ENCODE results near the gene MTCL1.

Gene MTCL1

DNA sequence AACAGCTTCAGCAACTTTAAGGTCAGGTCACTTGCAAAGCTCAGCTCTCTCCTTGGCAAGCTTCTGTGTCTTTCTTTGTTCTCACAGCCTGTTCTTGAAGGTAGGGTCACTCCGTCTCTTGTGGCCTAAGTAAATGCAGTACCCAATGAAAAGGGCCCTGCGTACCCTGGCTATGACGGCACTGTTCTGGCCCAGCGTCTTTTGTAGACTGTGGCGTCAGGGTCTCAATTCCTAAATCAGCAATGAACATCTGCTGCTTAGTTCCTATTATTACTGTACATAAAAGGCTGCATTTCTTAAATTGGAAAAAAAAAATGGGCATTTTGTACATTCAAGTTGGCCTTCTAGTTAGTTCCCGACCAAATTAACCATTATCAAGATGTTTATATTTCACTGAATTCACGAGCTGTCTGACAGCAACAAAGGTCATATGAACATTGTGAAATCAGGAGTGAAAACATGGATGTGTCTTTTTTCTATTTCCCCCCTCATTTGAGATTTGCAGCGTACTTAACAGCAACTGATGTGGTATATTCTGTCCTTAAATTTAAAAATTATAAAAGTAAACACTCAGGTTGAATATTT lies 17.0 kb upstream of the MTCL1 start:
- no peaks in the 10 kb centered on the region for H3K9me3 ChIP-seq (ENCODE audit: control insufficient read depth, low read length)
- H3K4me3 ChIP-seq (ENCODE audit: extremely low read depth, insufficient read depth, low read length, poor library complexity, severe bottlenecking), result no peak overlapping the region
- WGBS, 2 experiments (ENCODE audit: insufficient coverage in 2 of 2), result 84 to 93% methylated on average over 4 of the region's 8 CpGs
- no peaks in the 10 kb centered on the region for H3K36me3 ChIP-seq (ENCODE audit: control insufficient read depth, insufficient read depth, low read length)
- peaks cover 3% of the 10 kb centered on the region for H3K4me1 ChIP-seq (ENCODE audit: control insufficient read depth, insufficient read depth, low read length, poor library complexity, severe bottlenecking)
- no peak overlapping the region for H3K27ac ChIP-seq (ENCODE audit: low read depth, low read length, severe bottlenecking)

DNA sequence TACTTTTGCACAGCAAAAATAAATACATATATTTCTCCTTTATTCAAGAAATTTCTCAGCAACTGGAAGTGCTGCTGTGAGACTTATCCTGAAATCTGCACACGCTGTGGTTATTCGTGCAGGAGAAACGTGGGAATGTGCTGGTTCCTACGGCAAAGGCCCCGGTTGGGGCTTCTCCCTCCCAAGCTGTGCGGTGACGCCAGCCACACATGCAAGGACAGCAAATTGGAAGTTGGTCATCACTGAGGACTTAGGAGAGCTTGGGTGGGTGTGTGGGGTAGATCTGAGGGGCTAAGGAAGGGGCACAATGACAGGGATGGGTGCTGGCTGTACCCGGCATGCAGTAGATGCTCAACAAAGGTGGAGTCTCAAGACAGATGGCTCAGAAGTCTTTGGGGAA lies 16.5 kb upstream of the MTCL1 start:
- H3K36me3 ChIP-seq (ENCODE audit: control insufficient read depth, insufficient read depth, low read length), result no peaks in the 10 kb centered on the region
- 98% methylated on average over 8 of the region's 8 CpGs for WGBS, 2 experiments (ENCODE audit: insufficient coverage in 2 of 2)
- no peak overlapping the region for H3K27ac ChIP-seq (ENCODE audit: low read depth, low read length, severe bottlenecking)
- peaks cover 3% of the 10 kb centered on the region for H3K4me1 ChIP-seq (ENCODE audit: control insufficient read depth, insufficient read depth, low read length, poor library complexity, severe bottlenecking)
- no peak overlapping the region for H3K4me3 ChIP-seq (ENCODE audit: extremely low read depth, insufficient read depth, low read length, poor library complexity, severe bottlenecking)
- no peaks in the 10 kb centered on the region for H3K9me3 ChIP-seq (ENCODE audit: control insufficient read depth, low read length)

DNA sequence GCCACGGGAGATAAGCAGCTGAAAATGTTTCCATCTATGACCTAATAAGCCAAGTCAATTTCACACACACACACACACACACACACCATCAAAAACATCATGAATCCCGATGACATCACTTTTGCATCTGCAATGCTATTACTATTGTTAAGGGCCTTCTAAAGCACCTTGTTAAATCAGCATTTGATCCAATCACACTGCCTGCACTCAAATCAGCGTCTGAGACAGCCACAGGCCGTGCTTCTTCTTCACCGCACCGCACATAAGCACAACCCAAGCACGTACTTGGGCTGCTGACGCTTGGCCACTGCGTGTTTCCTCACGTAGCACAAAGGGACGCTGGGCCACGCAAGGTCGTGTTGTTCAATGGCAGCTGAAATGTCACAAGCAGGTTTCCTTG lies 15.8 kb upstream of the MTCL1 start:
- Histone ChIP-seq H3K4me1 (ENCODE audit: control insufficient read depth, insufficient read depth, low read length, poor library complexity, severe bottlenecking) (peaks cover 3% of the 10 kb centered on the region), H3K36me3 (ENCODE audit: control insufficient read depth, insufficient read depth, low read length) (no peaks in the 10 kb centered on the region), H3K27ac (ENCODE audit: low read depth, low read length, severe bottlenecking) (no peak overlapping the region), H3K9me3 (ENCODE audit: control insufficient read depth, low read length) (no peaks in the 10 kb centered on the region), H3K4me3 (ENCODE audit: extremely low read depth, insufficient read depth, low read length, poor library complexity, severe bottlenecking) (no peak overlapping the region)
- 90 to 92% methylated on average over 13 of the region's 13 CpGs for WGBS, 2 experiments (ENCODE audit: insufficient coverage in 2 of 2)

DNA sequence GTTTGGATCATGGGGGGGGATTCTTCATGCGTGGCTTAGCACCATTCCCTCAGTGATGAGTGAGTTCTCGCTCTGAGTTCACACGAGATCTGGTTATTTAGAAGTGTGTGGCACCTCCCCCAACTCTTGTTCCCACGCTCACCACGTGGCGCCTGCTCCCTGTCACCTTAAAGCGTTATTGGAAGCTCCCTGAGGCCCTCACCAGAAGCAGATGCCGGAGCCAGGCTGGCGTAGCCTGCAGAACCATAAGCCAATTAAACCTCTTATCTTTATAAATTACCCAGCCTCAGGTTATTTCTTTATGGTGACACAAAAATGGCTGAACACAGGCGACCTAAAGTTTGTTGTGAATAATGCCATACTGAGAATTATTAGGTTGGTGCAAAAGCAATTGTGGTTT lies 10.5 kb upstream of the MTCL1 start:
- Histone ChIP-seq H3K4me1 (ENCODE audit: control insufficient read depth, insufficient read depth, low read length, poor library complexity, severe bottlenecking) (no peaks in the 10 kb centered on the region), H3K27ac (ENCODE audit: low read depth, low read length, severe bottlenecking) (no peak overlapping the region), H3K9me3 (ENCODE audit: control insufficient read depth, low read length) (no peaks in the 10 kb centered on the region), H3K36me3 (ENCODE audit: control insufficient read depth, insufficient read depth, low read length) (no peaks in the 10 kb centered on the region), H3K4me3 (ENCODE audit: extremely low read depth, insufficient read depth, low read length, poor library complexity, severe bottlenecking) (no peak overlapping the region)
- 67 to 81% methylated on average over 7 to 8 of the region's 10 CpGs for WGBS, 2 experiments (ENCODE audit: insufficient coverage in 2 of 2)

DNA sequence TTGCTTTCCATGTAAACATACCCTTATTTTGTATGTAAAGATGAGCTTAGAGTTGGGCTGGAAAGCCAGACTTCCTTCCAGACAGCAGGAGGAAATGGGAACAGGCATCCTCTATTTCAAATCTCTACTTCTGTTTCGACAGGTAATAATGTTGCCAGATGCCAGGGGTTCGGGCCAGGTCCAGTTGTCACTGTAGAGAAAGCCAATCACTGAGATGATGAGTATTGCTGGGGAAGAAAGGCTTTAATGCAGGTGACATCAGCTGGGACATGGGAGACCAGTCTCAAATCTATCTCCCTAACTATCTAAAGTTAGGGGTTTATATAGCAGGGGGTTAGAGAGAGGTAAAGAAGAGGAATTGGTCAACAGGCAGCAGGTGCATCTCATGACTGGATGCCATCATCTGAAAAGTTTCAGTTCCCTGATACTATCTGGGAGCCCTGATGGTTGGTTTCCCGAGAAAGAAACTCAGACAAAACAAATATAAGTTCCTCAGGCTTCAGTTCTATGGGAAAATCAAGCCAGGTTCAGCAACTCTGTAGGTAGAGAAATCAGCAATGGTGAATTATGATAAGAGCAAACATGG lies 9.3 kb upstream of the MTCL1 start:
- no peaks in the 10 kb centered on the region for H3K4me1 ChIP-seq (ENCODE audit: control insufficient read depth, insufficient read depth, low read length, poor library complexity, severe bottlenecking)
- H3K27ac ChIP-seq (ENCODE audit: low read depth, low read length, severe bottlenecking), result no peak overlapping the region
- H3K9me3 ChIP-seq (ENCODE audit: control insufficient read depth, low read length), result no peaks in the 10 kb centered on the region
- 90% methylated on average over 2 of the region's 3 CpGs; no CpG with 5 or more reads in 1 of the 2 experiments for WGBS, 2 experiments (ENCODE audit: insufficient coverage in 2 of 2)
- no peaks in the 10 kb centered on the region for H3K36me3 ChIP-seq (ENCODE audit: control insufficient read depth, insufficient read depth, low read length)
- no peak overlapping the region for H3K4me3 ChIP-seq (ENCODE audit: extremely low read depth, insufficient read depth, low read length, poor library complexity, severe bottlenecking)

DNA sequence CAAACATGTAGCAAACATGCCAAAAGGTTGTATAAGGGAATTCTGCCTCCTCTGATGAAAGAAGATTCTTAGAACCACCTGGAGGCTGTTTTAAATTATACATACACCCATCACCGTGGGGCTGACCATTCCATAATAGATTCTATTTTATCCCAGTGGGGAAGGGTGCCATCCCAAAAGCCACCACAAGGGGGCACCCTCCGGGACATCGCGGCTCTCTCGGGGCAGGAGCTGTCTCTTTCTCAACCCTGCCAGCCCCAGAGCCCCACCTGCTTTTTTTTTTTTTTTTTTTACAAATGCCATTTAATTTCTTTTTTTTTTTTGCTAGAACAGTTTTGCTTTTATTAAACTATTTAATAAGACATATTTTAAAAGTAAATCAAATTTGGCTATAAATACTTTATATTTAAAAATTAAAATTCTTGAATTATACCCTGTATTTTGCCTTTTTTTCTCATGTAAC lies 8.6 kb upstream of the MTCL1 start:
- H3K36me3 ChIP-seq (ENCODE audit: control insufficient read depth, insufficient read depth, low read length), result no peaks in the 10 kb centered on the region
- WGBS, 2 experiments (ENCODE audit: insufficient coverage in 2 of 2), result no CpG with 5 or more reads among the region's 5 CpGs
- no peaks in the 10 kb centered on the region for H3K4me1 ChIP-seq (ENCODE audit: control insufficient read depth, insufficient read depth, low read length, poor library complexity, severe bottlenecking)
- H3K9me3 ChIP-seq (ENCODE audit: control insufficient read depth, low read length), result no peaks in the 10 kb centered on the region
- no peak overlapping the region for H3K27ac ChIP-seq (ENCODE audit: low read depth, low read length, severe bottlenecking)
- no peak overlapping the region for H3K4me3 ChIP-seq (ENCODE audit: extremely low read depth, insufficient read depth, low read length, poor library complexity, severe bottlenecking)

DNA sequence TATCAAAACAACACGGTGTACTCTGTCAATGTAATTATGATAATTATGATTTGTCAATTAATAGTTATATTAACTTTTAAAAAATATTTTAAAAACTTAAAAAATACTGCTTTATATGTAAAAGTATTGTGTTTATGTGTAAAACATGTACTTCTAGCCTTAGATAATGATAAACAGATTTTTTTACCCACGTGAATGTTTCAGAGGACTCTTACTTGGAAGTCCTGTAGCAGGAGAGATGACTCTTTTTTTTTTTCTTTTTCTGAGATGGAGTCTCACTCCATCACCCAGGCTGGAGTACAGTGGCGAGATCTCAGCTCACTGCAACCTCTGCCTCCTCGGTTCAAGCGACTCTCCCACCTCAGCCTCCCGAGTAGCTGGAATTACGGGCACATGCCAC lies 6.2 kb upstream of the MTCL1 start:
- 100% methylated on average over 1 of the region's 7 CpGs; no CpG with 5 or more reads in 1 of the 2 experiments for WGBS, 2 experiments (ENCODE audit: insufficient coverage in 2 of 2)
- no peak overlapping the region for H3K4me3 ChIP-seq (ENCODE audit: extremely low read depth, insufficient read depth, low read length, poor library complexity, severe bottlenecking)
- peaks cover 11% of the 10 kb centered on the region for H3K4me1 ChIP-seq (ENCODE audit: control insufficient read depth, insufficient read depth, low read length, poor library complexity, severe bottlenecking)
- H3K36me3 ChIP-seq (ENCODE audit: control insufficient read depth, insufficient read depth, low read length), result no peaks in the 10 kb centered on the region
- H3K9me3 ChIP-seq (ENCODE audit: control insufficient read depth, low read length), result no peaks in the 10 kb centered on the region
- H3K27ac ChIP-seq (ENCODE audit: low read depth, low read length, severe bottlenecking), result no peak overlapping the region

DNA sequence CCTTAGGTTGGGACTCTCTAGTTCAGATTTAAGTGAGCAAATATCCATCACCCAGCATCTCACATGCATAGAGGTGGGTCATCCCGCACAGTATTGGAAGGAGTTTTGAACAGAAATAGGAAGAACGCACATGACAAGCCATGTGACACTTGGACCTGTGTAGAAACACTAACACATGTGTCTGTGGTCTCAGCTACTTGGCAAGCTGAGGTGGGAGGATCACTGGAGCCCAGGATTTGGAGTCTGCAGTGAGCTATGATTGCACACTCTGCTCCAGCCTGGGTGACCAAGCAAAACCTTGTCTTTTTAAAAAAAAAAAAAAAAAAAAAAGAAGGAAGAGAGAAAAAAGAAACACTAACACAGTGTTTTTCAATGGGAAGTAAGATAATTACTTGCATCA lies 5.4 kb upstream of the MTCL1 start:
- Histone ChIP-seq H3K9me3 (ENCODE audit: control insufficient read depth, low read length) (no peaks in the 10 kb centered on the region), H3K4me1 (ENCODE audit: control insufficient read depth, insufficient read depth, low read length, poor library complexity, severe bottlenecking) (peaks cover 13% of the 10 kb centered on the region), H3K4me3 (ENCODE audit: extremely low read depth, insufficient read depth, low read length, poor library complexity, severe bottlenecking) (no peak overlapping the region), H3K27ac (ENCODE audit: low read depth, low read length, severe bottlenecking) (no peak overlapping the region), H3K36me3 (ENCODE audit: control insufficient read depth, insufficient read depth, low read length) (no peaks in the 10 kb centered on the region)
- WGBS, 2 experiments (ENCODE audit: insufficient coverage in 2 of 2), result 86 to 95% methylated on average over 2 of the region's 2 CpGs

DNA sequence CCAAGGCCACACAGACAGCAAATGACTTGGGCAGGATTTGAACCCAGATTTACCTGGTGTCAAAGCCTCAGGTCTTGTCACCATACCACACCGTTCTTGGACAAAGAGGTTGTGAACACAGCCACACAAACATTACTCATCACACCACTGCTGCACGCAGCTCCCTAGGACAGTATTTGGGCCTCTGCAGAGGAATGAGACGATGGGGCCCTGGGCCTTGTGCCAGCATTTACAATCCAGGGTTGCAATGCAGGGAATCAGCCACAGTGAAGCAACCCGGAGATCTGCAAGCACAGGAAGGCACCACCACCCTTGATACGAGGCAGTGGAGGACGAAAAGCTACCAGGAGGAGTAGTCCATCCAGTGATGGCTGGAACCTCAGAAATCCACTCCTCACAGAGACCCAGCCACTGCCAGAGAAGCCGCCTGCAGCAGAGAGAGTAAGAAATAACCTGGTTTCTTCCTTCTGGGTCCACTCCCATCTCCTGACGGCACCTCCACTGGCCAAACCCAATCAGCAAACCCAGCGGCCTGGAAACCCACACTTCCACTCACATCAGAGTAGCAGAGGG lies 3.7 kb upstream of the MTCL1 start:
- H3K4me3 ChIP-seq (ENCODE audit: extremely low read depth, insufficient read depth, low read length, poor library complexity, severe bottlenecking), result no peak overlapping the region
- H3K4me1 ChIP-seq (ENCODE audit: control insufficient read depth, insufficient read depth, low read length, poor library complexity, severe bottlenecking), result peaks cover 13% of the 10 kb centered on the region
- 83% methylated on average over 8 to 9 of the region's 9 CpGs for WGBS, 2 experiments (ENCODE audit: insufficient coverage in 2 of 2)
- no peaks in the 10 kb centered on the region for H3K9me3 ChIP-seq (ENCODE audit: control insufficient read depth, low read length)
- no peak overlapping the region for H3K27ac ChIP-seq (ENCODE audit: low read depth, low read length, severe bottlenecking)
- no peaks in the 10 kb centered on the region for H3K36me3 ChIP-seq (ENCODE audit: control insufficient read depth, insufficient read depth, low read length)

DNA sequence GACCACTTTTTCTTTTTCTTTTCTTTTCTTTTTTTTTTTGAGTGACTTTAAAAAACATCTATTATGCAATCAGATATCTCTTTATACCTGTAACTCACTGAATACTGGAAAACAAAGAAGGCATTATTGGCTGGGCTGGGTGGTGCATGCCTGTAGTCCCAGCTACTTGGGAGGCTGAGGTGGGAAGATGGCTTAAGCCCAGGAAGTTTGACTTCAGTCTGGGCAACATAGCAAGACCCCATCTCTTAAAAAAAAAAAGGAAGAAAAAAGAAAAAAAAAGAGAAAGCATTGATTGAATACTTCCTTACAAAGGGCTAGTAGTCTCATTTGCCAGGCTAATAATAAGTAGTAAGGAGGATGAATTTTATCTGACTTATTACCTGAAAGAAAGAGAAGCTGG lies 2.7 kb upstream of the MTCL1 start:
- no peaks in the 10 kb centered on the region for H3K9me3 ChIP-seq (ENCODE audit: control insufficient read depth, low read length)
- peaks cover 13% of the 10 kb centered on the region for H3K4me1 ChIP-seq (ENCODE audit: control insufficient read depth, insufficient read depth, low read length, poor library complexity, severe bottlenecking)
- no peaks in the 10 kb centered on the region for H3K36me3 ChIP-seq (ENCODE audit: control insufficient read depth, insufficient read depth, low read length)
- H3K27ac ChIP-seq (ENCODE audit: low read depth, low read length, severe bottlenecking), result no peak overlapping the region
- H3K4me3 ChIP-seq (ENCODE audit: extremely low read depth, insufficient read depth, low read length, poor library complexity, severe bottlenecking), result no peak overlapping the region

DNA sequence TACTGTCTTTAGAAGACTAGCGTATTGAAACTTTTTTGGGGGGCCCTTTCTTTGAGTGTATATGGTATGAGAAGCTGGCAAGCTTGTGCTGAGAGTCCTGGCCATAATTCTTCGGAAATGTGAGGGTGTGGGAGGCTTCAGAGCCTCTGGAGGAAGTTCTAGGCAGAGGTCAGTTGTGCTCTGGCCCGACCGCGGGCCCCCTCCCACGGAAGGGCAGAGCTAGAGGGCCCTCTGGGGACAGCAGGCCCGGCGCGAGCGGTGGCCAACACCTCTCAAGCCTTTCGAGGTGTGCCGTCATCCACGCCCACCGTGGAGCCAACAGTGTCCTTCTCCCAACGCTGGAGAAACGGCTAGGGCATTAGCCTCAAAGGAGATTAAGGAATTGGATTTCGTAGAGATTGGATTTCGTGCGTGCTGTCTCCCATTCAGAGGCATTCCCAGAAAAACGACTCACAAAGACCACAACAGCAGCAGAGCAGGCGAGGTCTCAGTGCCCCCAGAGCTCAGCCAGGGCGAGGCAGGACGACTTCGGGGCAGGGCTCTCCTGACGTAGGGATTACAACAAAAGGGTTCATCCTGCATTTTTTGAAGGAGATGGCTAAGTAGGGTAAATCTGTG lies 2.2 kb upstream of the MTCL1 start:
- Histone ChIP-seq H3K27ac (ENCODE audit: low read depth, low read length, severe bottlenecking) (no peak overlapping the region), H3K36me3 (ENCODE audit: control insufficient read depth, insufficient read depth, low read length) (no peaks in the 10 kb centered on the region), H3K9me3 (ENCODE audit: control insufficient read depth, low read length) (no peaks in the 10 kb centered on the region), H3K4me3 (ENCODE audit: extremely low read depth, insufficient read depth, low read length, poor library complexity, severe bottlenecking) (no peak overlapping the region), H3K4me1 (ENCODE audit: control insufficient read depth, insufficient read depth, low read length, poor library complexity, severe bottlenecking) (peaks cover 13% of the 10 kb centered on the region)
- WGBS, 2 experiments (ENCODE audit: insufficient coverage in 2 of 2), result 71 to 77% methylated on average over 21 of the region's 25 CpGs
